Stomach (tissue), 19 donors: Measurements from ENCODE around the gene CCDC83. TPM values are rescaled to one million over a fixed set of nuclear protein-coding genes. Genes with fewer than 3 reads are reported as not detected.

Experiments
- DNase-seq, 2 donors: peaks; one replicate each; pipeline versions ENCODE4 v3.0.0 to v3.0.0-alpha.2; 2013 to 2019
- H3K27ac ChIP-seq, 5 donors: fragments of 200-600 bp in 4 of 5; sonication (generic) in 4 of 5; one replicate each; pipeline ENCODE4 v1.5.1; 2013 to 2019; ENCODE audit warnings: mild to moderate bottlenecking in 1 of 5, moderate library complexity in 1 of 5
- H3K27me3 ChIP-seq, 3 donors: fragments of 200-600 bp; sonication (generic); one replicate each; pipeline ENCODE4 v1.5.1; 2017 to 2019; ENCODE audit warnings: mixed run types in 1 of 3
- H3K36me3 ChIP-seq, 4 donors: fragments of 200-600 bp; sonication (generic); 1 replicate in 3 of 4; 2 replicates in 1 of 4; pipeline ENCODE4 v1.5.1; 2016 to 2019
- H3K4me1 ChIP-seq, 4 donors: fragments of 200-600 bp; sonication (generic); one replicate each; pipeline ENCODE4 v1.5.1; 2016 to 2019
- H3K4me3 ChIP-seq, 4 donors: fragments of 200-600 bp; sonication (generic) in 3 of 4; one replicate each; pipeline ENCODE4 v1.5.1; 2016 to 2019; ENCODE audit warnings: mild to moderate bottlenecking in 1 of 4
- H3K9me3 ChIP-seq, 4 donors: fragments of 200-600 bp; sonication (generic); one replicate each; pipeline ENCODE4 v1.5.1; 2016 to 2019
- CTCF ChIP-seq, 7 experiments: fragments of 450-650 bp in 4 of 7; fragments of 200-600 bp in 3 of 7; sonication (generic) in 3 of 7; IDR thresholded peaks; one replicate each; pipeline ENCODE4 v1.5.1; 2016 to 2019; ENCODE audit warnings: antibody characterized with exemption in 7 of 7, control low read depth in 2 of 7, mild to moderate bottlenecking in 1 of 7
- EP300 ChIP-seq: sonication (generic); formaldehyde crosslinking; IDR thresholded peaks from one replicate; pipeline ENCODE4 v1.6.1; 2017; ENCODE audit warnings: antibody characterized with exemption
- POLR2A ChIP-seq, 4 donors: fragments of 450-650 bp; IDR thresholded peaks; one replicate each; pipeline ENCODE4 v1.6.1; 2016; ENCODE audit warnings: antibody characterized with exemption in 4 of 4, control low read depth in 2 of 4, mild to moderate bottlenecking in 1 of 4, moderate library complexity in 1 of 4
- POLR2AphosphoS5 ChIP-seq, 3 donors: sonication (generic); formaldehyde crosslinking; IDR thresholded peaks; one replicate each; pipeline ENCODE4 v1.6.1; 2016; ENCODE audit warnings: antibody characterized with exemption in 3 of 3
- WGBS, 5 donors: extraction: QIAGEN DNeasy Blood & Tissue Kit in 3 of 5; methylation state at CpG; one replicate each; pipeline versions ENCODE4 v1.1.5 to v1.1.7; 2013 to 2018; 5-methylcytosine and 5-hydroxymethylcytosine counted together
- intact Hi-C: fragments of 100-400 bp; cut with DNase I; formaldehyde crosslinking; loops from one replicate; pipeline ENCODE4 v1.15.1; 2023; ENCODE audit warnings: low total_unique reads
- long read RNA-seq, 10 donors: transcript quantifications; one replicate each; lab custom pipeline, GENCODE V29; 2026
- polyA plus RNA-seq, 3 donors: library from polyadenylated mRNA; stranded (reverse); fragments of 200-250 nt; gene quantifications; one replicate each; pipeline ENCODE4 v1.2.3, GENCODE V29; 2013
- total RNA-seq, 5 donors: library from RNA; depleted of rRNA; stranded (reverse); fragments of >200 nt; gene quantifications; one replicate each; pipeline versions ENCODE4 v1.1.0 to v1.2.3, GENCODE V29; 2014 to 2016
- donor health status: healthy with polysubstance abuse.
- donor health status: Bipolar disorder and iron deficiency.
- donor health status: healthy.

CCDC83 gene
- total RNA-seq, result 1 to 10 TPM in 1 of 5 donors, under 1 TPM in 1, not detected in 3; 0.45 to 2.6 TPM
- polyA plus RNA-seq, result not detected
- long read RNA-seq, donor 1, result 0 reads
- long read RNA-seq, donor 2, result 0 reads
- long read RNA-seq, donor 3, result 0 reads
- long read RNA-seq, donor 4, result 0 reads
- long read RNA-seq, donor 5, result 0 reads
- long read RNA-seq, donor 6, result 0 reads
- long read RNA-seq, donor 7, result 0 reads
- long read RNA-seq, donor 8, result 0 reads
- long read RNA-seq, donor 9, result 0 reads
- long read RNA-seq, donor 10, result 0 reads

GRCh38 chr11:85855341-85855656 lies at the start of gene CCDC83:
TSS of gene CCDC83 (plus strand) at chr11:85855383. CDS start at chr11:85865124, 9,741 bp downstream.
- H3K4me3 ChIP-seq, result peak within 1 kb of the TSS; percentile 45 to 66 (median 50)
- intact Hi-C loops, result loop anchor here (10.0 kb wide), 2 partner anchors 360 to 430 kb away; no protein-coding TSS in a partner anchor
- peaks cover 0 to 7% (median 0%) of the 10 kb centered on the region in 4 donors for H3K9me3 ChIP-seq
- DNase-seq, result peak in 1 of 2 donors; percentile 20
- 28 to 42% (median 35%) methylated on average over 13 of the region's 13 CpGs for WGBS, 5 donors
- peak within 1 kb of the TSS; percentile 84 to 95 (median 87) for H3K27ac ChIP-seq
- no peaks in the 10 kb centered on the region for H3K27me3 ChIP-seq
- no peaks in the 10 kb centered on the region for H3K36me3 ChIP-seq
- H3K4me1 ChIP-seq, result peaks cover 7 to 18% (median 11%) of the 10 kb centered on the region in 4 donors
- TF ChIP-seq CTCF (IDR thresholded peaks at IDR 0.05), result no peak

GRCh38 chr11:85805387-85805786 lies 49.8 kb upstream of the CCDC83 start:
- 28 to 59% (median 41%) methylated on average over 1 of the region's 1 CpG for WGBS, 5 donors
- Histone ChIP-seq H3K9me3 (no peaks in the 10 kb centered on the region), H3K27ac (no peak overlapping the region), H3K4me1 (peaks cover 0 to 53% (median 20%) of the 10 kb centered on the region in 4 donors), H3K4me3 (no peak overlapping the region), H3K27me3 (no peaks in the 10 kb centered on the region), H3K36me3 (no peaks in the 10 kb centered on the region)
- intact Hi-C loops, result no loop called here
- no peak for DNase-seq
- TF ChIP-seq POLR2AphosphoS5 (IDR thresholded peaks at IDR 0.05) (no peak), EP300 (no peak), POLR2A (IDR thresholded peaks at IDR 0.05) (no peak), CTCF (IDR thresholded peaks at IDR 0.05) (no peak)

- intact Hi-C loops, result no loop called here
- DNase-seq, result no peak
- Histone ChIP-seq H3K27ac (peak overlapping the region in 1 of 5 donors; percentile 11), H3K4me3 (no peak overlapping the region), H3K27me3 (no peaks in the 10 kb centered on the region), H3K4me1 (peaks cover 0 to 50% (median 26%) of the 10 kb centered on the region in 4 donors), H3K36me3 (no peaks in the 10 kb centered on the region), H3K9me3 (no peaks in the 10 kb centered on the region)
- no peak for TF ChIP-seq POLR2A (IDR thresholded peaks at IDR 0.05)
- TF ChIP-seq EP300, result no peak
- TF ChIP-seq POLR2AphosphoS5 (IDR thresholded peaks at IDR 0.05), result no peak
- TF ChIP-seq CTCF (IDR thresholded peaks at IDR 0.05), result no peak
Observed at GRCh38 chr11:85806016-85806415, 49.2 kb upstream of the CCDC83 start.

GRCh38 chr11:85806876-85807275 lies 48.3 kb upstream of the CCDC83 start:
- Histone ChIP-seq H3K27ac (peak overlapping the region in 1 of 5 donors; percentile 11), H3K9me3 (no peaks in the 10 kb centered on the region), H3K27me3 (no peaks in the 10 kb centered on the region), H3K4me1 (peaks cover 0 to 55% (median 32%) of the 10 kb centered on the region in 4 donors), H3K4me3 (no peak overlapping the region), H3K36me3 (no peaks in the 10 kb centered on the region)
- TF ChIP-seq CTCF (IDR thresholded peaks at IDR 0.05), result no peak
- TF ChIP-seq POLR2AphosphoS5 (IDR thresholded peaks at IDR 0.05), result no peak
- no peak for TF ChIP-seq POLR2A (IDR thresholded peaks at IDR 0.05)
- no peak for TF ChIP-seq EP300
- intact Hi-C loops, result no loop called here
- 67 to 86% (median 76%) methylated on average over 2 of the region's 2 CpGs for WGBS, 5 donors
- no peak for DNase-seq
